HCT116 (cell line): Measurements from ENCODE around the gene MALRD1. TPM values are rescaled to one million over a fixed set of nuclear protein-coding genes. Genes with fewer than 3 reads are reported as not detected.

Experiments used
- ATAC-seq: fragments of 200-7000 bp; cut with Tn5 transposase; 2 replicates; pipeline ENCODE4 v1.9.1; 2020; ENCODE audit warnings: mild to moderate bottlenecking, moderate library complexity
- BruUV-seq: library from RNA; stranded (reverse); fragments of 400-500 nt; replicated peaks from 2 replicates; lab custom pipeline; 2021; lab: Mats Ljungman, UMichigan
- CTCF ChIA-PET: fragments of 300-600 bp; sonication (Branson Sonifier 250); formaldehyde crosslinking; loops from one replicate; lab custom pipeline; 2021; ENCODE audit warnings: antibody characterized with exemption; lab: Charles Lee
- POLR2A ChIA-PET: fragments of 300-600, 350-600 bp; sonication (Branson Sonifier 250); formaldehyde crosslinking; loops from one replicate; lab custom pipeline; 2021; ENCODE audit warnings: antibody characterized with exemption; lab: Charles Lee
- RAD21 ChIA-PET, 2 experiments: fragments of 300-600 bp; sonication (Branson Sonifier 250); formaldehyde crosslinking; loops; one replicate each; lab custom pipeline; 2023; ENCODE audit warnings: low total read pairs in 2 of 2; ENCODE audit not compliant: uncharacterized antibody in 2 of 2, unreplicated experiment in 2 of 2, low non-redundant PET in 1 of 2; lab: Charles Lee
- DNase-seq: peaks from one replicate; pipeline ENCODE4 v3.0.0-alpha.2; 2010; ENCODE audit warnings: low read depth, low spot score
- H2AFZ ChIP-seq: fragments of 200-600 bp; shearing (Covaris generic), sonication (generic); 2 replicates; pipeline ENCODE4 v1.6.1; 2017; ENCODE audit warnings: low read depth, mixed run types, mixed read lengths, antibody characterized with exemption, low read length; ENCODE audit not compliant: poor library complexity, severe bottlenecking
- H3K27ac ChIP-seq: 2 replicates; pipeline ENCODE4 v1.5.1; 2012; ENCODE audit warnings: low read depth, low read length
- H3K27me3 ChIP-seq: fragments of 200-600 bp; sonication (generic); 2 replicates; pipeline ENCODE4 v1.6.1; 2016; ENCODE audit warnings: mixed run types, low read length, mixed read lengths; ENCODE audit not compliant: insufficient read depth
- H3K36me3 ChIP-seq, 2 experiments: fragments of 200-500 bp in 1 of 2; fragments of 200-600 bp in 1 of 2; sonication (Bioruptor generic) in 1 of 2; sonication (generic) in 1 of 2; 2 replicates each; pipeline versions ENCODE4 v1.5.1 to v1.6.1; 2014 to 2016; ENCODE audit warnings: low read length in 2 of 2, inconsistent platforms in 1 of 2, mixed read lengths in 1 of 2, mixed run types in 1 of 2; ENCODE audit not compliant: insufficient read depth in 2 of 2, control insufficient read depth in 1 of 2
- H3K4me1 ChIP-seq, 2 experiments: fragments of 200-600 bp in 1 of 2; sonication (generic) in 1 of 2; 2 replicates each; pipeline versions ENCODE4 v1.5.1 to v1.6.1; 2012 to 2017; ENCODE audit warnings: low read length in 2 of 2, inconsistent platforms in 1 of 2, mild to moderate bottlenecking in 1 of 2, mixed read lengths in 1 of 2, mixed run types in 1 of 2, moderate library complexity in 1 of 2; ENCODE audit not compliant: insufficient read depth in 2 of 2, control insufficient read depth in 1 of 2
- H3K4me2 ChIP-seq: fragments of 200-600 bp; sonication (generic); 2 replicates; pipeline ENCODE4 v1.6.1; 2017; ENCODE audit warnings: mixed run types, low read length, mixed read lengths
- H3K4me3 ChIP-seq, 2 experiments: fragments of 200-600 bp in 1 of 2; sonication (generic) in 1 of 2; replicated peaks in 1 of 2; 2 replicates each; pipeline ENCODE4 v1.5.1; 2011 to 2016; ENCODE audit warnings: low read length in 2 of 2, control low read depth in 1 of 2, low read depth in 1 of 2, mild to moderate bottlenecking in 1 of 2, mixed read lengths in 1 of 2, mixed run types in 1 of 2
- H3K79me2 ChIP-seq: fragments of 200-600 bp; sonication (generic); 2 replicates; pipeline ENCODE4 v1.6.1; 2017; ENCODE audit warnings: mild to moderate bottlenecking, mixed run types, low read length, moderate library complexity, mixed read lengths; ENCODE audit not compliant: insufficient read depth
- H3K9ac ChIP-seq: fragments of 200-600 bp; sonication (generic); 2 replicates; pipeline ENCODE4 v1.6.1; 2016; ENCODE audit warnings: low read length, mixed read lengths
- H3K9me2 ChIP-seq: fragments of 200-600 bp; sonication (generic), shearing (Covaris generic); 2 replicates; pipeline ENCODE4 v1.6.1; 2017; ENCODE audit warnings: mixed run types, mild to moderate bottlenecking, moderate library complexity; ENCODE audit not compliant: insufficient read depth
- H3K9me3 ChIP-seq, 2 experiments: fragments of 200-500 bp in 1 of 2; fragments of 200-600 bp in 1 of 2; sonication (Bioruptor generic) in 1 of 2; sonication (generic) in 1 of 2; 2 replicates each; pipeline ENCODE4 v1.6.1; 2014 to 2017; ENCODE audit warnings: low read length in 2 of 2, mixed read lengths in 2 of 2, inconsistent platforms in 1 of 2, low read depth in 1 of 2, mild to moderate bottlenecking in 1 of 2, mixed run types in 1 of 2, moderate library complexity in 1 of 2; ENCODE audit not compliant: control insufficient read depth in 1 of 2, insufficient read depth in 1 of 2
- H4K20me1 ChIP-seq: fragments of 200-600 bp; sonication (generic), shearing (Covaris generic); 2 replicates; pipeline ENCODE4 v1.6.1; 2017; ENCODE audit warnings: mixed run types, mild to moderate bottlenecking, moderate library complexity; ENCODE audit not compliant: insufficient read depth
- CBX3 ChIP-seq: IDR thresholded peaks from 2 replicates; pipeline ENCODE4 v1.6.1; 2012; ENCODE audit warnings: low read depth
- EGR1 ChIP-seq: IDR thresholded peaks from 2 replicates; pipeline ENCODE4 v1.6.1; 2012; ENCODE audit warnings: low read depth
- ELF1 ChIP-seq: IDR thresholded peaks from 2 replicates; pipeline ENCODE4 v1.6.1; 2012; ENCODE audit warnings: low read depth, borderline replicate concordance
- EZH2 ChIP-seq: fragments of 200-600 bp; sonication (generic); IDR thresholded peaks from 2 replicates; pipeline ENCODE4 v1.6.1; 2017; ENCODE audit warnings: antibody characterized with exemption, mixed run types
- JUND ChIP-seq: IDR thresholded peaks from 2 replicates; pipeline ENCODE4 v1.6.1; 2012
- POLR2A ChIP-seq: IDR thresholded peaks from 2 replicates; pipeline ENCODE4 v1.7.0; 2011; ENCODE audit warnings: borderline replicate concordance; ENCODE audit not compliant: insufficient read depth, insufficient read length; ENCODE audit errors: extremely low read depth
- POLR2AphosphoS5 ChIP-seq: IDR thresholded peaks from 2 replicates; pipeline ENCODE4 v1.6.1; 2011; ENCODE audit warnings: mild to moderate bottlenecking, low read depth, low read length, moderate library complexity
- RAD21 ChIP-seq: IDR thresholded peaks from 2 replicates; pipeline ENCODE4 v1.6.1; 2012; ENCODE audit warnings: low read depth, mild to moderate bottlenecking
- SIN3A ChIP-seq: IDR thresholded peaks from 2 replicates; pipeline ENCODE4 v1.6.1; 2012; ENCODE audit warnings: low read depth
- SP1 ChIP-seq: IDR thresholded peaks from 2 replicates; pipeline ENCODE4 v1.6.1; 2012; ENCODE audit warnings: low read depth
- TCF7L2 ChIP-seq: IDR thresholded peaks from 2 replicates; pipeline ENCODE4 v1.7.0; 2011; ENCODE audit warnings: borderline replicate concordance, inconsistent platforms; ENCODE audit not compliant: insufficient read depth, insufficient read length; ENCODE audit errors: extremely low read depth
- ZFX ChIP-seq: fragments of 450-650 bp; IDR thresholded peaks from 2 replicates; pipeline ENCODE4 v1.6.1; 2017
- intact Hi-C: fragments of 100-400 bp; cut with micrococcal nuclease; formaldehyde crosslinking; loops from 2 replicates; pipeline ENCODE4 v1.10.0; 2022
- total RNA-seq: library from RNA; stranded (reverse); gene quantifications from one replicate; pipeline ENCODE4 v1.2.1, GENCODE V29; 2021; ENCODE audit not compliant: unreplicated experiment
- TF ChIP-seq, protein P1 (sequence below): IDR thresholded peaks from 2 replicates; pipeline ENCODE4 v1.6.1; 2012
- TF ChIP-seq, protein P2 (sequence below): IDR thresholded peaks from 2 replicates; pipeline ENCODE4 v1.6.1; 2012

MALRD1 gene
- total RNA-seq, 1 experiment from 2014 or later: not detected

- TF ChIP-seq, protein P1, sequence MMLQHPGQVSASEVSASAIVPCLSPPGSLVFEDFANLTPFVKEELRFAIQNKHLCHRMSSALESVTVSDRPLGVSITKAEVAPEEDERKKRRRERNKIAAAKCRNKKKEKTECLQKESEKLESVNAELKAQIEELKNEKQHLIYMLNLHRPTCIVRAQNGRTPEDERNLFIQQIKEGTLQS: no peak
- TF ChIP-seq POLR2A (no peak), JUND (no peak), RAD21 (no peak)
- TF ChIP-seq, all 23 proteins: peak for 0
Measured at GRCh38 chr10:19461588-19461987, 413.0 kb downstream of the MALRD1 start (continued).

- TF ChIP-seq, protein P2, sequence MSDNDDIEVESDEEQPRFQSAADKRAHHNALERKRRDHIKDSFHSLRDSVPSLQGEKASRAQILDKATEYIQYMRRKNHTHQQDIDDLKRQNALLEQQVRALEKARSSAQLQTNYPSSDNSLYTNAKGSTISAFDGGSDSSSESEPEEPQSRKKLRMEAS: no peak
- TF ChIP-seq CBX3: no peak
- no peak for TF ChIP-seq EZH2
- no peak for TF ChIP-seq SP1
- no peak for TF ChIP-seq SIN3A
- no peak for TF ChIP-seq TCF7L2
- TF ChIP-seq EGR1: no peak
- no peak for TF ChIP-seq ELF1
- no peak for TF ChIP-seq POLR2AphosphoS5
- TF ChIP-seq ZFX: no peak
- no peak for TF ChIP-seq RAD21
- H3K36me3 ChIP-seq: no peaks in the 10 kb centered on the region
- POLR2A ChIA-PET: no interaction called here
- no peaks in the 10 kb centered on the region for H3K4me1 ChIP-seq
- H4K20me1 ChIP-seq: no peaks in the 10 kb centered on the region
- H2AFZ ChIP-seq: no peak overlapping the region
- DNase-seq (no peak), ATAC-seq (no peak)
- no peak overlapping the region for H3K4me3 ChIP-seq
- H3K79me2 ChIP-seq: no peaks in the 10 kb centered on the region
- CTCF ChIA-PET: no interaction called here
- H3K9ac ChIP-seq: no peak overlapping the region
- RAD21 ChIA-PET: no interaction called here
- no TSS peak for BruUV-seq
- intact Hi-C loops: no loop called here
- no peaks in the 10 kb centered on the region for H3K27me3 ChIP-seq
- no peak overlapping the region for H3K4me2 ChIP-seq
- peaks cover 0 to 19% of the 10 kb centered on the region in 2 experiments; a peak in 2 of 4 replicates for H3K9me3 ChIP-seq
- no peak overlapping the region for H3K27ac ChIP-seq
- H3K9me2 ChIP-seq: no peaks in the 10 kb centered on the region
Measured at GRCh38 chr10:19466709-19467108, 418.1 kb downstream of the MALRD1 start.
